Epithelial cell of proximal tubule (primary cell): ENCODE measurements around the gene OSBP2. TPM values are rescaled to one million over a fixed set of nuclear protein-coding genes. Genes with fewer than 3 reads are reported as not detected.
"Not testable (repeated sequence)": the region's sequence is repeated elsewhere in the genome, so short reads cannot be mapped to it uniquely, and the experiment has no call there.

Experiments
- DNase-seq: peaks from one replicate; pipeline ENCODE4 v3.0.0-alpha.2; 2011; ENCODE audit warnings: low read depth
- H3K4me3 ChIP-seq: 2 replicates; pipeline ENCODE4 v1.5.1; 2011; ENCODE audit warnings: low read depth, mild to moderate bottlenecking, low read length
- CTCF ChIP-seq: conservative IDR thresholded peaks from 2 replicates; pipeline ENCODE4 v1.5.1; 2012; ENCODE audit warnings: low read depth, mild to moderate bottlenecking, low read length
- total RNA-seq: library from RNA; depleted of rRNA; stranded (reverse); fragments of >200 nt; gene quantifications from 2 replicates; pipeline ENCODE4 v1.2.3, GENCODE V29; 2015

The OSBP2 gene
- total RNA-seq, 1 donor from 2014 or later, result 1.3 TPM

GRCh38 chr22:30667107-30667493 lies 27.6 kb upstream of the OSBP2 start:
- H3K4me3 ChIP-seq, result peak overlapping the region; percentile 72
- DNase-seq, result no peak
- no peak for TF ChIP-seq CTCF

- TF ChIP-seq CTCF, result peak; percentile 35
- DNase-seq, result no peak
- peak within 1 kb of the TSS; percentile 72 for H3K4me3 ChIP-seq
Observed at GRCh38 chr22:30667494-30668385, 26.9 kb upstream of the OSBP2 start, which contains the start of gene DUSP18. TSS of gene DUSP18 (minus strand) at chr22:30667875. CDS start at chr22:30664003, 3,872 bp downstream.

GRCh38 chr22:30668386-30668710 lies 26.3 kb upstream of the OSBP2 start:
- no peak for DNase-seq
- TF ChIP-seq CTCF, result no peak
- H3K4me3 ChIP-seq, result peak overlapping the region; percentile 72

GRCh38 chr22:30671071-30671470 lies 23.6 kb upstream of the OSBP2 start:
- TF ChIP-seq CTCF, result no peak
- H3K4me3 ChIP-seq, result no peak overlapping the region
- no peak for DNase-seq

GRCh38 chr22:30673136-30673535 lies 21.5 kb upstream of the OSBP2 start:
- H3K4me3 ChIP-seq, result no peak overlapping the region
- no peak for TF ChIP-seq CTCF
- no peak for DNase-seq

- no peak overlapping the region for H3K4me3 ChIP-seq
- no peak for DNase-seq
- TF ChIP-seq CTCF, result no peak
Observed at GRCh38 chr22:30674482-30674881, 20.2 kb upstream of the OSBP2 start.

GRCh38 chr22:30675436-30675835 lies 19.2 kb upstream of the OSBP2 start:
- TF ChIP-seq CTCF, result no peak
- no peak overlapping the region for H3K4me3 ChIP-seq
- DNase-seq, result no peak

GRCh38 chr22:30676565-30676964 lies 18.1 kb upstream of the OSBP2 start:
- DNase-seq, H3K4me3 ChIP-seq: not testable (repeated sequence)

GRCh38 chr22:30679895-30680690 lies 14.6 kb upstream of the OSBP2 start:
- H3K4me3 ChIP-seq, result not testable (repeated sequence)

More at GRCh38 chr22:30679895-30680690, 14.6 kb upstream of the OSBP2 start:
- DNase-seq, result not testable (repeated sequence)
